ENCODE measurements around the gene FAM83E.

Gene FAM83E

GRCh38 chr19:48625891-48626327 lies 11.0 kb upstream of the FAM83E start:
- H3K27me3 ChIP-seq = no peaks in the 10 kb centered on the region
- intact Hi-C loops (cut with DNase I; ENCODE audit: low total_unique reads) = no loop called here
- TF ChIP-seq CTCF (IDR thresholded peaks at IDR 0.05) = no peak
- H3K9me3 ChIP-seq = no peaks in the 10 kb centered on the region
- H3K27ac ChIP-seq = no peak overlapping the region
- peaks cover 0 to 40% (median 30%) of the 10 kb centered on the region in 4 donors for H3K4me1 ChIP-seq
- H3K4me3 ChIP-seq = no peak overlapping the region
- peak in 1 of 2 donors; percentile 71 for DNase-seq
- H3K36me3 ChIP-seq = peaks cover 0 to 61% (median 7%) of the 10 kb centered on the region in 3 donors

GRCh38 chr19:48624791-48625723 lies 10.2 kb upstream of the FAM83E start:
- no peak for TF ChIP-seq CTCF (IDR thresholded peaks at IDR 0.05)
- H3K27me3 ChIP-seq = no peaks in the 10 kb centered on the region
- intact Hi-C loops (cut with DNase I; ENCODE audit: low total_unique reads) = no loop called here
- peaks cover 0 to 52% (median 7%) of the 10 kb centered on the region in 3 donors for H3K36me3 ChIP-seq
- DNase-seq = peak in 1 of 2 donors; percentile 69
- peak overlapping the region; percentile 80 to 81 for H3K27ac ChIP-seq
- peaks cover 0 to 39% (median 28%) of the 10 kb centered on the region in 4 donors for H3K4me1 ChIP-seq
- H3K4me3 ChIP-seq = peak overlapping the region; percentile 56 to 64
- H3K9me3 ChIP-seq = no peaks in the 10 kb centered on the region

GRCh38 chr19:48624067-48624594 lies 9.3 kb upstream of the FAM83E start:
- H3K4me1 ChIP-seq = peaks cover 0 to 42% (median 29%) of the 10 kb centered on the region in 4 donors
- peaks cover 0 to 43% (median 7%) of the 10 kb centered on the region in 3 donors for H3K36me3 ChIP-seq
- peak in 1 of 2 experiments; percentile 7 for TF ChIP-seq CTCF (IDR thresholded peaks at IDR 0.05)
- peak overlapping the region; percentile 80 to 81 for H3K27ac ChIP-seq
- H3K4me3 ChIP-seq = peak overlapping the region; percentile 56 to 64
- no peaks in the 10 kb centered on the region for H3K9me3 ChIP-seq
- no peaks in the 10 kb centered on the region for H3K27me3 ChIP-seq
- DNase-seq = peak; percentile 98 to 99
- intact Hi-C loops (cut with DNase I; ENCODE audit: low total_unique reads) = no loop called here

- peaks cover 0 to 38% (median 7%) of the 10 kb centered on the region in 3 donors for H3K36me3 ChIP-seq
- no peaks in the 10 kb centered on the region for H3K27me3 ChIP-seq
- intact Hi-C loops (cut with DNase I; ENCODE audit: low total_unique reads) = no loop called here
- H3K9me3 ChIP-seq = no peaks in the 10 kb centered on the region
- peak overlapping the region; percentile 80 to 81 for H3K27ac ChIP-seq
- no peak for DNase-seq
- H3K4me3 ChIP-seq = peak overlapping the region; percentile 56 to 64
- no peak for TF ChIP-seq CTCF (IDR thresholded peaks at IDR 0.05)
- peaks cover 0 to 42% (median 29%) of the 10 kb centered on the region in 4 donors for H3K4me1 ChIP-seq
Measured at GRCh38 chr19:48623556-48624066, 8.7 kb upstream of the FAM83E start.

GRCh38 chr19:48619692-48620585 lies 5.1 kb upstream of the FAM83E start:
- Histone ChIP-seq H3K4me1 (peaks cover 0 to 64% (median 39%) of the 10 kb centered on the region in 4 donors), H3K36me3 (peaks cover 24 to 33% (median 26%) of the 10 kb centered on the region in 3 donors), H3K27ac (peak overlapping the region; percentile 86 to 91), H3K27me3 (no peaks in the 10 kb centered on the region), H3K4me3 (peak overlapping the region; percentile 72 to 81), H3K9me3 (no peaks in the 10 kb centered on the region)
- intact Hi-C loops (cut with DNase I; ENCODE audit: low total_unique reads) = no loop called here
- TF ChIP-seq CTCF (IDR thresholded peaks at IDR 0.05) = no peak
- no peak for DNase-seq
